RKO (cell line): ENCODE data around the gene MCF2L2.
A peak's percentile ranks its signal among the peaks of the same experiment; 100 is the strongest.

Experiments used
- DNase-seq: peaks from one replicate; pipeline ENCODE4 v3.0.0-alpha.2; 2016; ENCODE audit warnings: low spot score

The MCF2L2 gene

GRCh38 chr3:183291497-183292031 is 136.9 kb downstream of the MCF2L2 start:
- no peak for DNase-seq

GRCh38 chr3:183290216-183290615 is 138.2 kb downstream of the MCF2L2 start:
- no peak for DNase-seq

- no peak for DNase-seq
Measured at GRCh38 chr3:183288117-183288516, 140.3 kb downstream of the MCF2L2 start.

- DNase-seq: peak; percentile 39
Measured at GRCh38 chr3:183287301-183287971, 141.0 kb downstream of the MCF2L2 start.

GRCh38 chr3:183285828-183286457 is 142.5 kb downstream of the MCF2L2 start:
- peak; percentile 99 for DNase-seq

GRCh38 chr3:183285318-183285717 is 143.1 kb downstream of the MCF2L2 start:
- peak; percentile 9 for DNase-seq

GRCh38 chr3:183284570-183284969 is 143.8 kb downstream of the MCF2L2 start:
- no peak for DNase-seq

- no peak for DNase-seq
Measured at GRCh38 chr3:183283886-183284285, 144.5 kb downstream of the MCF2L2 start.

- no peak for DNase-seq
Measured at GRCh38 chr3:183281126-183281797, 147.2 kb downstream of the MCF2L2 start.

- DNase-seq: no peak
Measured at GRCh38 chr3:183279371-183279770, 149.0 kb downstream of the MCF2L2 start.

- DNase-seq: peak; percentile 79
Measured at GRCh38 chr3:183278479-183279088, 149.8 kb downstream of the MCF2L2 start.

- no peak for DNase-seq
Measured at GRCh38 chr3:183277260-183277659, 151.2 kb downstream of the MCF2L2 start.

GRCh38 chr3:183275937-183276336 is 152.5 kb downstream of the MCF2L2 start:
- no peak for DNase-seq

- DNase-seq: no peak
Measured at GRCh38 chr3:183275418-183275817, 153.0 kb downstream of the MCF2L2 start.

GRCh38 chr3:183274609-183275008 is 153.8 kb downstream of the MCF2L2 start:
- DNase-seq: peak; percentile 65

GRCh38 chr3:183272791-183273190 is 155.6 kb downstream of the MCF2L2 start:
- DNase-seq: no peak

GRCh38 chr3:183272142-183272541 is 156.3 kb downstream of the MCF2L2 start:
- DNase-seq: no peak

- DNase-seq: no peak
Measured at GRCh38 chr3:183270344-183270743, 158.1 kb downstream of the MCF2L2 start.

- DNase-seq: no peak
Measured at GRCh38 chr3:183269345-183269744, 159.1 kb downstream of the MCF2L2 start.

- no peak for DNase-seq
Measured at GRCh38 chr3:183268366-183268765, 160.1 kb downstream of the MCF2L2 start.

GRCh38 chr3:183267140-183267539 is 161.3 kb downstream of the MCF2L2 start:
- DNase-seq: no peak

GRCh38 chr3:183266454-183266853 is 162.0 kb downstream of the MCF2L2 start:
- no peak for DNase-seq
